ENCODE results near the gene PHACTR1. TPM values are rescaled to one million over a fixed set of nuclear protein-coding genes. Genes with fewer than 3 reads are reported as not detected.

Gene PHACTR1
- total and polyA plus RNA-seq, 9 of the 15 experiments (the other 6 are each of a cell fraction or from before 2014, with no cell fraction given), result 11.5 to 32.6 (median 22.0) TPM

GRCh38 chr6:13338038-13338437 lies 621.5 kb downstream of the PHACTR1 start:
- POLR2A ChIA-PET, result no interaction called here

More at GRCh38 chr6:13338038-13338437, 621.5 kb downstream of the PHACTR1 start:
- no peaks in the 10 kb centered on the region for H3K9me3 ChIP-seq (replicated peaks; ENCODE audit: control insufficient read depth, insufficient read depth, low read depth, low read length)
- CTCF ChIA-PET (ENCODE audit: low intra/inter-chr PET ratio), result no interaction called here
- no peak overlapping the region for H3K4me2 ChIP-seq (ENCODE audit: insufficient read depth, low read length)
- no peaks in the 10 kb centered on the region for H4K20me1 ChIP-seq (replicated peaks; ENCODE audit: control insufficient read depth, insufficient read depth, low read length)
- no peak overlapping the region for H3K4me3 ChIP-seq
- H3K9ac ChIP-seq (ENCODE audit: insufficient read depth in 1 of 2, low read depth in 2 of 2, low read length in 2 of 2), result no peak overlapping the region
- H3K9me1 ChIP-seq (ENCODE audit: control insufficient read depth, insufficient read depth, low read length), result no peaks in the 10 kb centered on the region
- no peak overlapping the region for H3K27ac ChIP-seq (ENCODE audit: extremely low read depth, low read depth, low read length)
- no peak for DNase-seq (ENCODE audit: extremely low read depth in 1 of 4, low spot score in 3 of 4)
- no peaks in the 10 kb centered on the region for H3K79me2 ChIP-seq (ENCODE audit: control insufficient read depth, insufficient read depth, low read length)
- TF ChIP-seq ZBTB5 (IDR thresholded peaks at IDR 0.05), result no peak
- no peak for TF ChIP-seq RBFOX2 (IDR thresholded peaks at IDR 0.05; ENCODE audit: low read depth, low read length)
- no peak for TF ChIP-seq MEF2D (tag; conservative IDR thresholded peaks at IDR 0.05; ENCODE audit: low read depth)
- TF ChIP-seq SMC3 (conservative IDR thresholded peaks at IDR 0.05; ENCODE audit: insufficient read depth, low read depth, low read length), result no peak
- no peak for TF ChIP-seq ELK3 (CRISPR knock-in tag; IDR thresholded peaks at IDR 0.05)
- TF ChIP-seq FOXA3 (CRISPR knock-in tag; conservative IDR thresholded peaks at IDR 0.05 in 1 of 2, IDR thresholded peaks at IDR 0.05 in 1 of 2), result no peak
- no peak for TF ChIP-seq CREBBP (IDR thresholded peaks at IDR 0.05; ENCODE audit: low read depth, low read length)
- no peak overlapping the region for H2AFZ ChIP-seq (ENCODE audit: low read depth, low read length)
- no peak for ATAC-seq
- no peak for FAIRE-seq
- peaks cover 5 to 9% of the 10 kb centered on the region in 2 experiments; a peak in 4 of 5 replicates for H3K4me1 ChIP-seq (replicated peaks in 1 of 2; ENCODE audit: control insufficient read depth in 2 of 2, insufficient read depth in 2 of 2, low read length in 2 of 2)
- no TSS peak for BruUV-seq (replicated peaks)
- 66% methylated on average over 5 of the region's 5 CpGs for WGBS (ENCODE audit: insufficient coverage, low coverage, missing lambda C conversion rate)
- no peaks in the 10 kb centered on the region for H3K36me3 ChIP-seq (ENCODE audit: control insufficient read depth, insufficient read depth, low read length)
- in situ Hi-C loops (cut with MboI), result no loop called here
- peaks cover 0 to 4% of the 10 kb centered on the region in 2 experiments; a peak in 1 of 5 replicates for H3K27me3 ChIP-seq (ENCODE audit: control insufficient read depth in 2 of 2, insufficient read depth in 2 of 2, low read length in 2 of 2)
- intact Hi-C loops (cut with micrococcal nuclease), result loop anchor here (5.0 to 10.0 kb wide), 3 partner anchors 237 to 729 kb away; partner anchors contain the start of gene SIRT5

Small RNAs within 50 kb of the gene (small RNA-seq; reads per million reads assigned to genes)
- 0.62 reads per million, percentile 35 among the genes with 10 or more reads in this experiment for gene RNU1-11P
